GM23248 (cell line): ENCODE results near the gene SMTN. TPM values are rescaled to one million over a fixed set of nuclear protein-coding genes. Genes with fewer than 3 reads are reported as not detected.

Experiments
- DNase-seq: peaks from one replicate; pipeline ENCODE4 v3.0.0-alpha.2; 2015
- H2AFZ ChIP-seq: fragments of 200-600 bp; sonication (generic); 2 replicates; pipeline ENCODE4 v1.6.1; 2016; ENCODE audit warnings: antibody characterized with exemption
- H3F3A ChIP-seq: fragments of 200-600 bp; sonication (generic); 2 replicates; pipeline ENCODE4 v1.6.1; 2016; ENCODE audit warnings: mild to moderate bottlenecking, antibody characterized with exemption, mixed run types; ENCODE audit not compliant: insufficient read depth
- H3K27ac ChIP-seq: fragments of 200-600 bp; sonication (generic); 2 replicates; pipeline ENCODE4 v1.5.1; 2016; ENCODE audit warnings: mild to moderate bottlenecking
- H3K27me3 ChIP-seq: fragments of 200-600 bp; sonication (generic); replicated peaks from 2 replicates; pipeline ENCODE4 v1.6.1; 2016; ENCODE audit warnings: mild to moderate bottlenecking; ENCODE audit not compliant: insufficient read depth
- H3K36me3 ChIP-seq: fragments of 200-600 bp; sonication (generic); 2 replicates; pipeline ENCODE4 v1.6.1; 2016; ENCODE audit warnings: low read depth, mild to moderate bottlenecking
- H3K4me1 ChIP-seq: fragments of 200-600 bp; sonication (generic); 2 replicates; pipeline ENCODE4 v1.6.1; 2016; ENCODE audit warnings: mild to moderate bottlenecking; ENCODE audit not compliant: insufficient read depth
- H3K4me2 ChIP-seq: fragments of 200-600 bp; sonication (generic); one replicate; pipeline ENCODE4 v1.6.1; 2016; ENCODE audit warnings: mild to moderate bottlenecking; ENCODE audit not compliant: unreplicated experiment
- H3K4me3 ChIP-seq: fragments of 200-600 bp; sonication (generic); 2 replicates; pipeline ENCODE4 v1.5.1; 2016; ENCODE audit warnings: mild to moderate bottlenecking
- H3K79me2 ChIP-seq: fragments of 200-600 bp; sonication (generic); 2 replicates; pipeline ENCODE4 v1.6.1; 2016; ENCODE audit warnings: mild to moderate bottlenecking; ENCODE audit not compliant: insufficient read depth
- H3K9ac ChIP-seq: fragments of 200-600 bp; sonication (generic); 2 replicates; pipeline ENCODE4 v1.6.1; 2016; ENCODE audit warnings: mild to moderate bottlenecking
- H3K9me2 ChIP-seq: fragments of 200-600 bp; sonication (generic); 2 replicates; pipeline ENCODE4 v1.6.1; 2016; ENCODE audit warnings: mixed run types, mild to moderate bottlenecking, moderate library complexity; ENCODE audit not compliant: insufficient read depth
- H3K9me3 ChIP-seq: fragments of 200-600 bp; sonication (generic); one replicate; pipeline ENCODE4 v1.6.1; 2017; ENCODE audit warnings: low read depth
- H4K20me1 ChIP-seq: fragments of 200-600 bp; sonication (generic); 2 replicates; pipeline ENCODE4 v1.6.0; 2016; ENCODE audit not compliant: insufficient read depth
- EZH2 ChIP-seq: fragments of 200-600 bp; sonication (generic); IDR thresholded peaks from 2 replicates; pipeline ENCODE4 v1.6.1; 2018; ENCODE audit warnings: antibody characterized with exemption, mild to moderate bottlenecking; ENCODE audit not compliant: insufficient read depth, poor library complexity, severe bottlenecking
- EZH2phosphoT487 ChIP-seq: fragments of 200-600 bp; sonication (generic); IDR thresholded peaks from 2 replicates; pipeline ENCODE4 v1.6.1; 2018; ENCODE audit warnings: antibody characterized with exemption, moderate library complexity, mild to moderate bottlenecking, low read depth; ENCODE audit not compliant: insufficient read depth
- WGBS, 2 experiments: methylation state at CpG; one replicate each; pipeline ENCODE4 v1.1.6; 2015 to 2017; ENCODE audit warnings: low lambda C conversion rate in 2 of 2, low coverage in 1 of 2; ENCODE audit errors: missing lambda C conversion rate in 2 of 2; 5-methylcytosine and 5-hydroxymethylcytosine counted together
- in situ Hi-C: fragments of 300-500 bp; cut with MboI; formaldehyde crosslinking; loops from 2 replicates; pipeline ENCODE4 v1.15.0; 2020
- polyA plus RNA-seq: library from polyadenylated mRNA; unstranded; fragments of >200 nt; fragmentation: Nextera tagmentation; extraction: Ambion mirVana; gene quantifications from 2 replicates; pipeline ENCODE4 v1.2.1, GENCODE V29; 2016
- total RNA-seq: library from RNA; depleted of rRNA; stranded (reverse); fragments of >200 nt; shearing (Covaris generic); gene quantifications from 2 replicates; pipeline ENCODE4 v1.2.3, GENCODE V29; 2014; rRNA removed

The SMTN gene
- 160 and 175 TPM in 2 replicates for total RNA-seq
- 96.7 and 98.1 TPM in 2 replicates for polyA plus RNA-seq

GRCh38 chr22:31080848-31081649 lies at the start of gene SMTN:
SMTN (plus strand) TSS chr22:31081318; CDS start chr22:31083259, 1,941 bp downstream.
- no peaks in the 10 kb centered on the region for H3K27me3 ChIP-seq
- in situ Hi-C loops, result loop anchor here (10.0 kb wide), 1 partner anchor 126 kb away; no protein-coding TSS in a partner anchor
- H3K4me1 ChIP-seq, result peaks cover 28% of the 10 kb centered on the region
- peak within 1 kb of the TSS; percentile 97 for H3K4me2 ChIP-seq
- no peaks in the 10 kb centered on the region for H4K20me1 ChIP-seq
- H3F3A ChIP-seq, result no peaks in the 10 kb centered on the region
- H3K79me2 ChIP-seq, result peaks cover 47% of the 10 kb centered on the region
- peak; percentile 96 for DNase-seq
- no peaks in the 10 kb centered on the region for H3K9me2 ChIP-seq
- H3K36me3 ChIP-seq, result no peaks in the 10 kb centered on the region
- H3K27ac ChIP-seq, result peak within 1 kb of the TSS; percentile 84
- peak within 1 kb of the TSS; percentile 93 for H3K4me3 ChIP-seq
- H3K9me3 ChIP-seq, result no peaks in the 10 kb centered on the region
- peak within 1 kb of the TSS; percentile 86 for H2AFZ ChIP-seq
- TF ChIP-seq EZH2, result no peak
- TF ChIP-seq EZH2phosphoT487, result no peak
- WGBS, 2 experiments, result 1% methylated on average over 39 to 47 of the region's 63 CpGs
- peak within 1 kb of the TSS; percentile 85 for H3K9ac ChIP-seq

GRCh38 chr22:31036671-31037550 lies 44.2 kb upstream of the SMTN start:
- Histone ChIP-seq H3K9me2 (no peaks in the 10 kb centered on the region), H3K79me2 (no peaks in the 10 kb centered on the region), H3F3A (peaks cover 21% of the 10 kb centered on the region), H3K9ac (peak overlapping the region; percentile 53), H3K4me2 (peak overlapping the region; percentile 84), H3K9me3 (no peaks in the 10 kb centered on the region), H3K36me3 (no peaks in the 10 kb centered on the region), H2AFZ (peak overlapping the region; percentile 73), H3K27me3 (no peaks in the 10 kb centered on the region), H3K4me3 (peak overlapping the region; percentile 59), H3K4me1 (peaks cover 20% of the 10 kb centered on the region), H4K20me1 (no peaks in the 10 kb centered on the region), H3K27ac (peak overlapping the region; percentile 60)
- WGBS, 2 experiments, result 5 to 6% methylated on average over 20 of the region's 20 CpGs
- in situ Hi-C loops, result no loop called here
- DNase-seq, result peak; percentile 84
- no peak for TF ChIP-seq EZH2

GRCh38 chr22:31038686-31039085 lies 42.4 kb upstream of the SMTN start:
- H3K4me3 ChIP-seq, result no peak overlapping the region
- no peaks in the 10 kb centered on the region for H3K9me3 ChIP-seq
- in situ Hi-C loops, result no loop called here
- H3K36me3 ChIP-seq, result no peaks in the 10 kb centered on the region
- H3K4me2 ChIP-seq, result peak overlapping the region; percentile 32
- no peak overlapping the region for H2AFZ ChIP-seq
- H3K27me3 ChIP-seq, result no peaks in the 10 kb centered on the region
- H3F3A ChIP-seq, result peaks cover 21% of the 10 kb centered on the region
- H3K27ac ChIP-seq, result peak overlapping the region; percentile 35
- H3K9ac ChIP-seq, result no peak overlapping the region
- H3K4me1 ChIP-seq, result peaks cover 20% of the 10 kb centered on the region
- H3K9me2 ChIP-seq, result no peaks in the 10 kb centered on the region
- H4K20me1 ChIP-seq, result no peaks in the 10 kb centered on the region
- no peaks in the 10 kb centered on the region for H3K79me2 ChIP-seq
- WGBS, 2 experiments, result 92 to 95% methylated on average over 1 of the region's 1 CpG
- DNase-seq, result no peak
- no peak for TF ChIP-seq EZH2phosphoT487
- no peak for TF ChIP-seq EZH2

- Histone ChIP-seq H4K20me1 (no peaks in the 10 kb centered on the region), H3K27me3 (no peaks in the 10 kb centered on the region), H3K36me3 (no peaks in the 10 kb centered on the region), H3K27ac (peak overlapping the region; percentile 35), H3K4me2 (peak overlapping the region; percentile 32), H3K4me3 (no peak overlapping the region), H3K9ac (0 out of 2 replicates have a peak overlapping the region, but pooled peaks have one; percentile 8), H3K4me1 (peaks cover 20% of the 10 kb centered on the region), H2AFZ (peak overlapping the region; percentile 52), H3F3A (peaks cover 21% of the 10 kb centered on the region), H3K79me2 (no peaks in the 10 kb centered on the region), H3K9me2 (no peaks in the 10 kb centered on the region), H3K9me3 (no peaks in the 10 kb centered on the region)
- peak; percentile 87 for DNase-seq
- 4 to 14% methylated on average over 9 of the region's 9 CpGs for WGBS, 2 experiments
- TF ChIP-seq EZH2 (no peak), EZH2phosphoT487 (no peak)
- in situ Hi-C loops, result no loop called here
These were observed 41.7 kb upstream of the SMTN start for GRCh38 chr22:31039393-31039792.
